GM23338 (cell line): ENCODE results near the gene NQO2.

Experiments used
- CREB1 ChIP-seq: fragments of 250-450 bp; sonication (Bioruptor Pico); IDR thresholded peaks from 2 replicates; pipeline ENCODE4 v1.5.0; 2020; ENCODE audit warnings: low read depth, mild to moderate bottlenecking, moderate library complexity
- CTCF ChIP-seq, 2 experiments: fragments of 200-600 bp in 1 of 2; sonication (generic) in 1 of 2; conservative IDR thresholded peaks; 2 replicates each; pipeline versions ENCODE4 v1.5.1 to v1.6.1; 2016 to 2017; ENCODE audit warnings: antibody characterized with exemption in 2 of 2, low read depth in 2 of 2, mild to moderate bottlenecking in 2 of 2, moderate library complexity in 1 of 2
- EZH2 ChIP-seq: fragments of 200-600 bp; sonication (generic); IDR thresholded peaks from one replicate; pipeline ENCODE4 v1.8.0; 2017; ENCODE audit warnings: antibody characterized with exemption, mild to moderate bottlenecking, low read depth; ENCODE audit not compliant: unreplicated experiment
- EZH2phosphoT487 ChIP-seq: fragments of 200-600 bp; sonication (generic); IDR thresholded peaks from one replicate; pipeline ENCODE4 v1.8.1; 2018; ENCODE audit warnings: antibody characterized with exemption; ENCODE audit not compliant: unreplicated experiment
- JUNB ChIP-seq: IDR thresholded peaks from one replicate; pipeline ENCODE4 v1.6.1; 2016; ENCODE audit warnings: antibody characterized with exemption; ENCODE audit not compliant: unreplicated experiment
- POLR2AphosphoS5 ChIP-seq: IDR thresholded peaks from 2 replicates; pipeline ENCODE4 v1.6.1; 2016; ENCODE audit warnings: antibody characterized with exemption, low read depth

- TF ChIP-seq CTCF (conservative IDR thresholded peaks at IDR 0.05; ENCODE audit: low read depth in 2 of 2) = no peak
- TF ChIP-seq EZH2 = no peak
- TF ChIP-seq POLR2AphosphoS5 = no peak
- TF ChIP-seq JUNB = no peak
- no peak for TF ChIP-seq EZH2phosphoT487
- no peak for TF ChIP-seq CREB1
These were observed 40.9 kb upstream of the NQO2 start for GRCh38 chr6:2958776-2959175.
